HEK293 (cell line): Measurements from ENCODE around the gene LYZL2.

Experiments
- CTCF ChIA-PET: fragments of 350-600 bp; formaldehyde crosslinking; extraction: SDS; loops from one replicate; lab custom pipeline; 2021; ENCODE audit warnings: antibody characterized with exemption; lab: Yijun Ruan, JAX
- POLR2A ChIA-PET: fragments of 300-600 bp; formaldehyde crosslinking; extraction: SDS; loops from one replicate; lab custom pipeline; 2020; ENCODE audit warnings: antibody characterized with exemption, inconsistent platforms; lab: Yijun Ruan, JAX
- H3K27ac ChIP-seq: fragments of 200-500 bp; sonication (Bioruptor generic); 2 replicates; pipeline ENCODE4 v1.5.1; 2014; ENCODE audit warnings: low read depth, low read length, control low read depth, inconsistent platforms; ENCODE audit errors: extremely low read depth
- H3K36me3 ChIP-seq, 2 experiments: fragments of 200-500 bp in 1 of 2; sonication (Bioruptor generic) in 1 of 2; 1 replicate in 1 of 2; 2 replicates in 1 of 2; pipeline ENCODE4 v1.5.1; 2014 to 2017; ENCODE audit warnings: inconsistent platforms in 2 of 2, low read length in 2 of 2; ENCODE audit not compliant: control insufficient read depth in 2 of 2, insufficient read depth in 1 of 2
- H3K4me1 ChIP-seq: fragments of 200-500 bp; sonication (Bioruptor generic); 2 replicates; pipeline ENCODE4 v1.5.1; 2014; ENCODE audit warnings: mild to moderate bottlenecking, low read length, inconsistent platforms; ENCODE audit not compliant: control insufficient read depth, insufficient read depth
- H3K4me3 ChIP-seq: 2 replicates; pipeline ENCODE4 v1.5.1; 2011; ENCODE audit warnings: low read depth, mild to moderate bottlenecking, control low read depth, low read length, moderate library complexity
- H3K9me3 ChIP-seq: fragments of 200-500 bp; sonication (Bioruptor generic); 2 replicates; pipeline ENCODE4 v1.5.1; 2014; ENCODE audit warnings: low read depth, low read length, inconsistent platforms; ENCODE audit not compliant: control insufficient read depth, insufficient read depth
- GLI2 ChIP-seq: fragments of 450-650 bp; formaldehyde crosslinking; IDR thresholded peaks from 2 replicates; pipeline ENCODE4; 2017; ENCODE audit warnings: missing biosample characterization, missing genetic modification characterization, low read depth, borderline replicate concordance
- MYNN ChIP-seq: fragments of 450-650 bp; formaldehyde crosslinking; IDR thresholded peaks from 2 replicates; pipeline ENCODE4 v1.5.1; 2016; ENCODE audit warnings: missing biosample characterization, missing genetic modification characterization, borderline replicate concordance
- PBX3 ChIP-seq: sonication (generic); formaldehyde crosslinking; IDR thresholded peaks from 2 replicates; pipeline ENCODE4 v1.8.1; 2022; ENCODE audit warnings: mild to moderate bottlenecking, moderate library complexity, missing genetic modification reagents
- PRDM6 ChIP-seq: fragments of 450-650 bp; formaldehyde crosslinking; IDR thresholded peaks from 2 replicates; pipeline ENCODE4 v1.5.1; 2017; ENCODE audit warnings: missing biosample characterization, missing genetic modification characterization
- SP2 ChIP-seq: fragments of 450-650 bp; formaldehyde crosslinking; IDR thresholded peaks from 2 replicates; pipeline ENCODE4 v1.5.1; 2016; ENCODE audit warnings: missing biosample characterization, missing genetic modification characterization
- ZBTB26 ChIP-seq: fragments of 450-650 bp; formaldehyde crosslinking; optimal IDR thresholded peaks from 2 replicates; pipeline ENCODE3; 2016; ENCODE audit warnings: missing biosample characterization, mild to moderate bottlenecking, missing genetic modification characterization
- ZBTB6 ChIP-seq: fragments of 450-650 bp; formaldehyde crosslinking; IDR thresholded peaks from 2 replicates; pipeline ENCODE4 v1.5.1; 2017; ENCODE audit warnings: missing biosample characterization, missing genetic modification characterization
- ZNF132 ChIP-seq: fragments of 450-650 bp; formaldehyde crosslinking; IDR thresholded peaks from 2 replicates; pipeline ENCODE4 v1.5.1; 2017; ENCODE audit warnings: missing biosample characterization, missing genetic modification characterization, borderline replicate concordance
- ZNF148 ChIP-seq: fragments of 450-650 bp; formaldehyde crosslinking; IDR thresholded peaks from 2 replicates; pipeline ENCODE4 v1.5.0; 2017; ENCODE audit warnings: missing biosample characterization, missing genetic modification characterization, borderline replicate concordance
- ZNF175 ChIP-seq: fragments of 450-650 bp; formaldehyde crosslinking; IDR thresholded peaks from 2 replicates; pipeline ENCODE4 v1.5.1; 2016; ENCODE audit warnings: missing biosample characterization, missing genetic modification characterization
- ZNF211 ChIP-seq: fragments of 450-650 bp; formaldehyde crosslinking; IDR thresholded peaks from 2 replicates; pipeline ENCODE4 v1.5.1; 2016; ENCODE audit warnings: low read depth, missing biosample characterization, missing genetic modification characterization
- ZNF248 ChIP-seq: fragments of 450-650 bp; formaldehyde crosslinking; IDR thresholded peaks from 2 replicates; pipeline ENCODE4 v1.5.1; 2017; ENCODE audit warnings: missing biosample characterization, missing genetic modification characterization
- ZNF302 ChIP-seq: fragments of 450-650 bp; formaldehyde crosslinking; IDR thresholded peaks from 2 replicates; pipeline ENCODE4 v1.5.1; 2016; ENCODE audit warnings: missing biosample characterization, missing genetic modification characterization, low read depth
- ZNF426 ChIP-seq: fragments of 450-650 bp; formaldehyde crosslinking; IDR thresholded peaks from 2 replicates; pipeline ENCODE4 v1.5.1; 2017; ENCODE audit warnings: missing biosample characterization, missing genetic modification characterization, mild to moderate bottlenecking, inconsistent platforms, moderate library complexity
- ZNF529 ChIP-seq: fragments of 450-650 bp; formaldehyde crosslinking; IDR thresholded peaks from 2 replicates; pipeline ENCODE4 v1.5.1; 2017; ENCODE audit warnings: missing genetic modification characterization, missing biosample characterization; ENCODE audit not compliant: insufficient replicate concordance
- ZNF530 ChIP-seq: fragments of 450-650 bp; formaldehyde crosslinking; IDR thresholded peaks from 2 replicates; pipeline ENCODE4 v1.5.1; 2016; ENCODE audit warnings: low read depth, missing biosample characterization, missing genetic modification characterization
- ZNF670 ChIP-seq: fragments of 450-650 bp; formaldehyde crosslinking; IDR thresholded peaks from 2 replicates; pipeline ENCODE4 v1.5.1; 2016; ENCODE audit warnings: missing biosample characterization, missing genetic modification characterization, low read depth
- ZNF747 ChIP-seq: fragments of 450-650 bp; formaldehyde crosslinking; IDR thresholded peaks from 2 replicates; pipeline ENCODE4 v1.5.1; 2016; ENCODE audit warnings: missing biosample characterization, missing genetic modification characterization
- ZNF792 ChIP-seq: fragments of 450-650 bp; formaldehyde crosslinking; IDR thresholded peaks from 2 replicates; pipeline ENCODE4 v1.5.1; 2016; ENCODE audit warnings: missing biosample characterization, missing genetic modification characterization
- ZSCAN30 ChIP-seq: fragments of 450-650 bp; IDR thresholded peaks from 2 replicates; pipeline ENCODE4 v1.5.1; 2018; ENCODE audit warnings: missing biosample characterization, mild to moderate bottlenecking, missing genetic modification characterization, moderate library complexity

LYZL2 gene

GRCh38 chr10:30580676-30581075 lies 48.9 kb downstream of the LYZL2 start:
- TF ChIP-seq MYNN, result no peak
- TF ChIP-seq ZNF529 (tag by site-specific recombination), result no peak
- no peak for TF ChIP-seq ZNF211 (tag by site-specific recombination)
- TF ChIP-seq ZNF530, result no peak
- TF ChIP-seq ZNF248 (tag by site-specific recombination), result no peak
- no peak for TF ChIP-seq GLI2
- no peak for TF ChIP-seq ZBTB26 (tag by site-specific recombination)
- no peak for TF ChIP-seq ZNF792
- TF ChIP-seq ZNF148 (tag by site-specific recombination), result no peak
- TF ChIP-seq ZBTB6, result no peak
- no peak for TF ChIP-seq ZNF175
- no peak for TF ChIP-seq ZNF670 (tag by site-specific recombination)
- no peak for TF ChIP-seq ZNF132 (tag by site-specific recombination)
- TF ChIP-seq SP2 (tag by site-specific recombination), result no peak
- no peak for TF ChIP-seq ZNF747
- TF ChIP-seq PRDM6, result no peak
- no peak for TF ChIP-seq PBX3 (CRISPR knock-in tag)
- no peak for TF ChIP-seq ZSCAN30 (tag by site-specific recombination)
- TF ChIP-seq ZNF302 (tag by site-specific recombination), result no peak
- no peak for TF ChIP-seq ZNF426 (tag by site-specific recombination)
- Histone ChIP-seq H3K4me1 (no peaks in the 10 kb centered on the region), H3K36me3 (no peaks in the 10 kb centered on the region), H3K27ac (no peak overlapping the region), H3K4me3 (no peak overlapping the region), H3K9me3 (no peaks in the 10 kb centered on the region)
- CTCF ChIA-PET, result interaction anchor here (0.7 to 4.1 kb wide), 14 partner anchors 10 to 796 kb away, joined by 3 to 37 read pairs (median 6); no protein-coding TSS in a partner anchor
- POLR2A ChIA-PET, result no interaction called here
